LoVo (cell line): ENCODE results near the gene FCER2.

ENCODE experiments used
- DNase-seq: peaks from one replicate; pipeline ENCODE4 v3.0.0-alpha.2; 2016; ENCODE audit warnings: low spot score

FCER2 gene

GRCh38 chr19:7676854-7677253 lies 25.1 kb downstream of the FCER2 start, which contains the start of gene MCEMP1:
Gene MCEMP1 (plus strand): TSS chr19:7677090. CDS start chr19:7677121, 31 bp downstream.
- no peak for DNase-seq

- DNase-seq, result no peak
These were observed 25.6 kb downstream of the FCER2 start for GRCh38 chr19:7676376-7676775.

GRCh38 chr19:7674010-7675005 lies 27.6 kb downstream of the FCER2 start:
- DNase-seq, result peak; percentile 47

GRCh38 chr19:7672522-7672921 lies 29.4 kb downstream of the FCER2 start:
- no peak for DNase-seq

- DNase-seq, result no peak
These were observed 31.1 kb downstream of the FCER2 start for GRCh38 chr19:7670790-7671189.

- DNase-seq, result no peak
These were observed 31.7 kb downstream of the FCER2 start for GRCh38 chr19:7670150-7670783.

GRCh38 chr19:7669641-7670040 lies 32.3 kb downstream of the FCER2 start:
- no peak for DNase-seq

- DNase-seq, result no peak
These were observed 33.1 kb downstream of the FCER2 start, which contains the start of gene RETN for GRCh38 chr19:7668842-7669241. Gene RETN (plus strand): TSS chr19:7669049. CDS start chr19:7669327, 278 bp downstream.

GRCh38 chr19:7665076-7665475 lies 36.9 kb downstream of the FCER2 start:
- DNase-seq, result no peak

GRCh38 chr19:7663706-7664105 lies 38.2 kb downstream of the FCER2 start:
- no peak for DNase-seq

GRCh38 chr19:7662657-7663056 lies 39.3 kb downstream of the FCER2 start:
- DNase-seq, result no peak

GRCh38 chr19:7661744-7662538 lies 40.0 kb downstream of the FCER2 start:
- no peak for DNase-seq

- DNase-seq, result no peak
These were observed 43.7 kb downstream of the FCER2 start for GRCh38 chr19:7658219-7658686.

- no peak for DNase-seq
These were observed 44.7 kb downstream of the FCER2 start for GRCh38 chr19:7657131-7657751.

- no peak for DNase-seq
These were observed 46.4 kb downstream of the FCER2 start for GRCh38 chr19:7655581-7655980.

GRCh38 chr19:7654401-7654800 lies 47.5 kb downstream of the FCER2 start:
- no peak for DNase-seq

- peak; percentile 89 for DNase-seq
These were observed 49.8 kb downstream of the FCER2 start for GRCh38 chr19:7652061-7652641.

GRCh38 chr19:7650148-7650547 lies 51.8 kb downstream of the FCER2 start:
- DNase-seq, result no peak

GRCh38 chr19:7648265-7649014 lies 53.5 kb downstream of the FCER2 start:
- no peak for DNase-seq

- no peak for DNase-seq
These were observed 54.8 kb downstream of the FCER2 start for GRCh38 chr19:7647156-7647555.

- DNase-seq, result no peak
These were observed 55.6 kb downstream of the FCER2 start for GRCh38 chr19:7646426-7646700.
